GM11168 (cell line): Measurements from ENCODE around the gene CORIN.

Experiments used
- in situ Hi-C: fragments of 300-500 bp; cut with MboI; formaldehyde crosslinking; loops from one replicate; pipeline ENCODE4 v1.12.0; 2022; ENCODE audit warnings: low sequenced_read_pairs; ENCODE audit not compliant: unreplicated experiment

Gene CORIN

GRCh38 chr4:47836641-47837093 lies 1.2 kb downstream of the CORIN start:
- in situ Hi-C loops: loop anchor here (10.0 kb wide), 2 partner anchors 132 to 172 kb away; no protein-coding TSS in a partner anchor

- in situ Hi-C loops: loop anchor here (10.0 kb wide), 2 partner anchors 131 to 171 kb away; no protein-coding TSS in a partner anchor
These were observed 2.4 kb downstream of the CORIN start for GRCh38 chr4:47835494-47835893.

- in situ Hi-C loops: loop anchor here (10.0 kb wide), 2 partner anchors 126 to 166 kb away; no protein-coding TSS in a partner anchor
These were observed 6.7 kb downstream of the CORIN start for GRCh38 chr4:47831026-47831679.

GRCh38 chr4:47830265-47831025 lies 7.4 kb downstream of the CORIN start:
- in situ Hi-C loops: loop anchor here (10.0 kb wide), 2 partner anchors 126 to 166 kb away; no protein-coding TSS in a partner anchor

- in situ Hi-C loops: no loop called here
These were observed 8.4 kb downstream of the CORIN start for GRCh38 chr4:47829438-47829837.

- in situ Hi-C loops: no loop called here
These were observed 10.4 kb downstream of the CORIN start for GRCh38 chr4:47827343-47828047.

- in situ Hi-C loops: no loop called here
These were observed 13.0 kb downstream of the CORIN start for GRCh38 chr4:47824840-47825239.

- in situ Hi-C loops: loop anchor here (10.0 kb wide), 1 partner anchor 104 kb away; no protein-coding TSS in a partner anchor
These were observed 18.7 kb downstream of the CORIN start for GRCh38 chr4:47819178-47819577.

- in situ Hi-C loops: loop anchor here (10.0 kb wide), 1 partner anchor 102 kb away; no protein-coding TSS in a partner anchor
These were observed 20.6 kb downstream of the CORIN start for GRCh38 chr4:47817275-47817674.

GRCh38 chr4:47816748-47817147 lies 21.1 kb downstream of the CORIN start:
- in situ Hi-C loops: loop anchor here (10.0 kb wide), 1 partner anchor 102 kb away; no protein-coding TSS in a partner anchor

- in situ Hi-C loops: loop anchor here (10.0 kb wide), 1 partner anchor 100 kb away; no protein-coding TSS in a partner anchor
These were observed 23.1 kb downstream of the CORIN start for GRCh38 chr4:47814618-47815295.

- in situ Hi-C loops: loop anchor here (10.0 kb wide), 1 partner anchor 95 kb away; no protein-coding TSS in a partner anchor
These were observed 28.1 kb downstream of the CORIN start for GRCh38 chr4:47809654-47810203.

- in situ Hi-C loops: no loop called here
These were observed 33.3 kb downstream of the CORIN start for GRCh38 chr4:47804598-47804997.

GRCh38 chr4:47801481-47802002 lies 36.3 kb downstream of the CORIN start:
- in situ Hi-C loops: no loop called here

GRCh38 chr4:47798165-47798564 lies 39.7 kb downstream of the CORIN start:
- in situ Hi-C loops: no loop called here

GRCh38 chr4:47791965-47792364 lies 45.9 kb downstream of the CORIN start:
- in situ Hi-C loops: no loop called here

- in situ Hi-C loops: no loop called here
These were observed 47.8 kb downstream of the CORIN start for GRCh38 chr4:47790105-47790504.

- in situ Hi-C loops: no loop called here
These were observed 49.7 kb downstream of the CORIN start for GRCh38 chr4:47788126-47788525.

GRCh38 chr4:47786958-47787370 lies 50.9 kb downstream of the CORIN start:
- in situ Hi-C loops: no loop called here
